AG04450 (cell line): Measurements from ENCODE around the gene EFNA1. TPM values are rescaled to one million over a fixed set of nuclear protein-coding genes. Genes with fewer than 3 reads are reported as not detected.

Source experiments
- CTCF ChIA-PET: fragments of 300-600, 350-600 bp; formaldehyde crosslinking; extraction: SDS; loops from one replicate; lab custom pipeline; 2022; ENCODE audit warnings: antibody characterized with exemption, inconsistent platforms; lab: Charles Lee
- POLR2A ChIA-PET: fragments of 350-600 bp; formaldehyde crosslinking; extraction: SDS; loops from one replicate; lab custom pipeline; 2021; ENCODE audit warnings: antibody characterized with exemption, inconsistent platforms; lab: Yijun Ruan, JAX
- DNase-seq: peaks from one replicate; pipeline ENCODE4 v3.0.0-alpha.2; 2011; ENCODE audit warnings: low read depth, low spot score
- H3K27ac ChIP-seq: one replicate; pipeline ENCODE4 v1.5.1; 2012; ENCODE audit warnings: low read depth, low read length, control low read depth
- H3K27me3 ChIP-seq: one replicate; pipeline ENCODE4 v1.6.0; 2012; ENCODE audit warnings: low read length; ENCODE audit not compliant: control insufficient read depth, insufficient read depth
- H3K4me3 ChIP-seq: 2 replicates; pipeline ENCODE4 v1.5.1; 2011; ENCODE audit warnings: mild to moderate bottlenecking, low read depth, low read length, control low read depth
- H3K9me3 ChIP-seq: 2 replicates; pipeline ENCODE4 v1.5.1; 2012; ENCODE audit warnings: low read length; ENCODE audit not compliant: control insufficient read depth, insufficient read depth
- polyA plus RNA-seq: library from polyadenylated mRNA; depleted of rRNA; stranded (reverse); fragments of >200 nt; gene quantifications from 2 replicates; pipeline ENCODE4 v1.2.3, GENCODE V29; 2011
- TF ChIP-seq, protein P1 (sequence below): IDR thresholded peaks from 2 replicates; pipeline ENCODE4 v1.5.1; 2011; ENCODE audit warnings: low read depth, low read length, control low read depth, inconsistent platforms

Gene EFNA1
- polyA plus RNA-seq, 1 experiment, result 1.4 TPM

DNA sequence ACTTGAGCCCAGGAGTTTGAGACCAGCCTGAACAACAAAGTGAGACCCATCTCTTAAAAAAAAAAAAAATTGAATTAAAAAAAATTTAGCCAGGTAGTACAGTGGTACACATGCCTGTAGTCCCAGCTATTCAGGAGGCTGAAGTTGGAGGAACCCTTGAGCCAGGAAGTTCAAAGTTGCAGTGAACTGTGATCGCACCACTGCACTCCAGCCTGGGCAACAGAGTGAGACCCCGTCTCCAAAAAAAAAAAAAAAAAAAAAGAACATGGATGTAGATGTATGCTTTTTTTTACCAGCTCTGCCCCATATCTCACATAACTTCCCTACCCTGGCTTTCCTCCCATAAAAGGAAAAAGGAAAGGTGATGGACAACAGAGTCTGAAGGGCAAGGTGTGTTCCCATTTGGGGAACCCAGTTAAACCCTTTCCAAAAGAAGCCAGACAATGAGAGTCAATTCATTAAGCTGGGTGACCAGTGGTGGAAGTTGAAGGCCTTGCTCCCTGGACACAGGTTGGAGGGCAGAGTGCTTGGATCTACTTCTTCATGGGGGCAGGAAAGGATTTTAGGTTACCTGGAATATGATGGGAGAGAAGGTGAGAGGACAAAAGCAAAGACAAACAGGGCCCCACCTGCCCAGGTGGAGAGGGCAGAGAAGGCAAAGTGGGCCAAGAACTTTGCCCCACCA, 42.6 kb downstream of the EFNA1 start:
- TF ChIP-seq, protein P1, sequence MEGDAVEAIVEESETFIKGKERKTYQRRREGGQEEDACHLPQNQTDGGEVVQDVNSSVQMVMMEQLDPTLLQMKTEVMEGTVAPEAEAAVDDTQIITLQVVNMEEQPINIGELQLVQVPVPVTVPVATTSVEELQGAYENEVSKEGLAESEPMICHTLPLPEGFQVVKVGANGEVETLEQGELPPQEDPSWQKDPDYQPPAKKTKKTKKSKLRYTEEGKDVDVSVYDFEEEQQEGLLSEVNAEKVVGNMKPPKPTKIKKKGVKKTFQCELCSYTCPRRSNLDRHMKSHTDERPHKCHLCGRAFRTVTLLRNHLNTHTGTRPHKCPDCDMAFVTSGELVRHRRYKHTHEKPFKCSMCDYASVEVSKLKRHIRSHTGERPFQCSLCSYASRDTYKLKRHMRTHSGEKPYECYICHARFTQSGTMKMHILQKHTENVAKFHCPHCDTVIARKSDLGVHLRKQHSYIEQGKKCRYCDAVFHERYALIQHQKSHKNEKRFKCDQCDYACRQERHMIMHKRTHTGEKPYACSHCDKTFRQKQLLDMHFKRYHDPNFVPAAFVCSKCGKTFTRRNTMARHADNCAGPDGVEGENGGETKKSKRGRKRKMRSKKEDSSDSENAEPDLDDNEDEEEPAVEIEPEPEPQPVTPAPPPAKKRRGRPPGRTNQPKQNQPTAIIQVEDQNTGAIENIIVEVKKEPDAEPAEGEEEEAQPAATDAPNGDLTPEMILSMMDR, result no peak
- Histone ChIP-seq H3K9me3 (no peaks in the 10 kb centered on the region; the same call in 1 of the 2 replicates), H3K27me3 (no peaks in the 10 kb centered on the region), H3K4me3 (no peak overlapping the region), H3K27ac (no peak overlapping the region)
- DNase-seq, result no peak
- POLR2A ChIA-PET, result no interaction called here
- CTCF ChIA-PET, result interaction anchor here (0.7 to 12.4 kb wide), 4 partner anchors 16 to 107 kb away, joined by 3 to 317 read pairs (median 18); partner anchors contain the start of gene EFNA4

DNA sequence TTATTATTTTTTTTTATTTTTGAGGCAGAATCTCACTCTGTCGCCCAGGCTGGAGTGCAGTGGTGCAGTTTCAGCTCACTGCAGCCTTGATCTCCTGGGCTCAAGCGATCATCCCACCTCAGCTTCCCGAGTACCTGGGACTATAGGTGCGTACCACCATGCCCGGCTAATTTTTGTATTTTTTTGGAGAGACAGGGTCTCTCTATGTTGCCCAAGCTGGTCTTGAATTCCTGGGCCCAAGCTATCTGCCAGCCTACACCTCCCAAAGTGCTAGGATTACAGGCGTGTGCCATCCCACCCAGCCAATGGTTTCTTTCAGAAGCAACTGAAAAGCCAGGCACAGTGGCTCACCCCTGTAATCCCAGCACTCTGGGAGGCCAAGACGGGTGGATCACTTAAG, 43.1 kb downstream of the EFNA1 start:
- H3K4me3 ChIP-seq, result no peak overlapping the region
- CTCF ChIA-PET, result interaction anchor here (5.7 to 12.4 kb wide), 2 partner anchors 80 to 86 kb away, joined by 30 to 317 read pairs; no protein-coding TSS in a partner anchor
- POLR2A ChIA-PET, result no interaction called here
- TF ChIP-seq, protein P1, result no peak
- no peaks in the 10 kb centered on the region for H3K27me3 ChIP-seq
- no peaks in the 10 kb centered on the region; the same call in 1 of the 2 replicates for H3K9me3 ChIP-seq
- DNase-seq, result no peak
- no peak overlapping the region for H3K27ac ChIP-seq

DNA sequence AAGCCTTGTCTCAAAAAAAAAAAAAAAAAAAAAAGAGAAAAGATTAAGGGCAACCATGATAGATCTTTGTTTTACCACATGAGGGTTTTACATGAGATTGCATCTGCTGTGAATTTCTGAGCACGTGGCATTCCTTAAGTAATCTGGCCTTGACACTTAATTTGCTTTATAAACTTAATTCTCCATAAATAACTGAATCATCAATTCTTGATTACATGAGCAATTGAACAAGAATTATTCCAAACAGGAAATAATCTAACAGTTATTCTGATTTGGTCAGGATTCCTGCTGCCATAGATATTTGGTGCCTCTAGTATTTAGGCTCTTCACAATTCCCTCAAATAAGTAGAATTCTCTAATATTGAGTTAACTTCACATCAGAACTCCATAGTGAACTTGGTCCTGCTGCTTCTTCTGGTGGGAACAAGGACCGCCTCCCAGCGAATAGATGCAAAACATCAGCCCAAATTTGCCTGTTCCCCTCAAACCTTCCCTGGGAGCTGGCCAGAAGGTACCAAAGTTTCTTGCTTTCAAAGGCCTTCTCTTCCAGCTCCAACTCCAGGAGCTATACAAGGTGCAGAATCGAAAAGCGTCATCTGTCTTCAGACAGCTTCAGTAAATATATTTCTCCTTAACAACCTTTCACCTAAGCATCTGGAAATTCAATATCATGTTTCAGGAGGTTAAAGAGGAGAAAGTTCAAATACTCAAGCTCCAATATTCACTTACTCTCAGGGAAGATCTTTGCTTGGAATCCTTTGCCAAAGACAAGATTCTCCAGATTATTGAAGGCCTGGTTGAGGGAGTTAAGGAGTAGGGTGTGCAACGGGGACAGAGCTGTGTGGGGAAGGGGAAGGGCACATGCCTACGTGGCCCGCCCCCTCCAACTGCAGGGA, 44.4 kb downstream of the EFNA1 start:
- TF ChIP-seq, protein P1, result no peak
- H3K4me3 ChIP-seq, result peak overlapping the region; percentile 99
- H3K27ac ChIP-seq, result peak overlapping the region; percentile 92
- H3K27me3 ChIP-seq, result no peaks in the 10 kb centered on the region
- POLR2A ChIA-PET, result interaction anchor here (0.6 to 1.5 kb wide), 10 partner anchors 11 to 161 kb away, joined by 3 to 10 read pairs (median 6); partner anchors contain the start of gene DPM3
- H3K9me3 ChIP-seq, result no peaks in the 10 kb centered on the region; the same call in 1 of the 2 replicates
- CTCF ChIA-PET, result interaction anchor here (0.7 to 12.4 kb wide), 24 partner anchors 13 to 303 kb away, joined by 3 to 317 read pairs (median 6); partner anchors contain the start of genes SCAMP3 and SLC50A1
- DNase-seq, result no peak

DNA sequence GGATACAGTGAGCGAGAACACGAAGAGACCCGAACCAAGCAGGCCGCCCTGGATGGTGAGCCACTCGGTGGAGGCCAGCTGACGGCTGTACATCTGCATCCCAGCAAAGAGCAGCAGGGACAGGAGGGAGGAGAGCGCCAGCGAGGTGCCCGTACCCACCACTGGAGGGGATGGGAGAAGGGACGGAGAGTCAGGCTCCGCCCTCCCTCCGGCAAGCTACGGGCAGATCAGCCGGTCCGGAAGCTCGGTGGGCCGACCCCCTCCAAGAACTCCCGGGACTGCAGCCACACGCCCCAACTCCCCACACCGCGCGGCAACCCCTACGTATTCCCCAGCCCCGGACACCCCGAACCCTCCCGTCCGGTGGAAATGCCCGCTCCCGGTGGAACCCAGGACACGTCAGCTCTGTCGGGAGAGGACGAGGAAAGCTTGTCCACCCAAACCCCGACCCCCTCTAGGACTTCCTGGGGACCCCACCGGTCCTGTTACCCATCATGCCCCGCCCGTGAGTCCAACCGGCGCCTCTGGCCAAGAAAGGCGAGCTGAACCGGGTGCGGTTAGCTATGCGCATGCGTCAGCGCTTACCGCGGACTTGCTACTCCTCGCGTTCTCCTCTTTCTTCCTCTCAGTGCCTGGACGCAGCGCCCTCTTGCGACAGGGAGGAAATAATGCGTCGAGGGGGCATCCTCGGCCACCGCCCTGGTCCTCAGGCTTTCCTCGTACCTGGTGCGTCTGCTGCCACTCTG, 45.2 kb downstream of the EFNA1 start, which contains the start of gene KRTCAP2:
Gene KRTCAP2, minus strand, starts transcription at position 573 of the 746 bp plus-strand sequence. Its CDS starts 80 bp downstream, at position 493.
- peak within 1 kb of the TSS; percentile 99 for H3K4me3 ChIP-seq
- DNase-seq, result peak; percentile 93
- TF ChIP-seq, protein P1, result peak; percentile 96
- CTCF ChIA-PET, result interaction anchor here (0.6 to 12.4 kb wide), 65 partner anchors 9 to 1137 kb away, joined by 3 to 317 read pairs (median 4); partner anchors contain the start of genes EFNA3, MTX1, SCAMP3 and SHC1
- POLR2A ChIA-PET, result interaction anchor here (0.6 to 1.5 kb wide), 14 partner anchors 10 to 217 kb away, joined by 3 to 10 read pairs (median 4); partner anchors contain the start of genes DPM3, EFNA3, PBXIP1 and SHC1
- H3K27ac ChIP-seq, result peak within 1 kb of the TSS; percentile 92
- H3K27me3 ChIP-seq, result no peaks in the 10 kb centered on the region
- H3K9me3 ChIP-seq, result no peaks in the 10 kb centered on the region; the same call in 1 of the 2 replicates
